GDM1 (cell line): ENCODE results near the gene TTLL9.

ENCODE experiments used
- DNase-seq: peaks from one replicate; lab custom pipeline; 2025; lab: John Stamatoyannopoulos, UW

TTLL9 gene

GRCh38 chr20:31977080-31977479, 106.6 kb downstream of the TTLL9 start:
- no peak for DNase-seq

- no peak for DNase-seq
Observed at GRCh38 chr20:31979713-31980426, 109.4 kb downstream of the TTLL9 start.

- DNase-seq, result no peak
Observed at GRCh38 chr20:31981784-31982183, 111.3 kb downstream of the TTLL9 start.

- no peak for DNase-seq
Observed at GRCh38 chr20:31984981-31985471, 114.6 kb downstream of the TTLL9 start.

GRCh38 chr20:31987744-31988143, 117.3 kb downstream of the TTLL9 start:
- DNase-seq, result no peak

GRCh38 chr20:31988430-31989015, 118.1 kb downstream of the TTLL9 start:
- no peak for DNase-seq

- DNase-seq, result no peak
Observed at GRCh38 chr20:31989030-31989645, 118.7 kb downstream of the TTLL9 start.

- DNase-seq, result no peak
Observed at GRCh38 chr20:31990641-31991338, 120.4 kb downstream of the TTLL9 start.

GRCh38 chr20:31991339-31991705, 120.9 kb downstream of the TTLL9 start:
- no peak for DNase-seq

- no peak for DNase-seq
Observed at GRCh38 chr20:31992086-31992485, 121.7 kb downstream of the TTLL9 start.
